Spinal cord (tissue), 10 donors: Measurements from ENCODE around the gene KRTAP10-10. TPM values are rescaled to one million over a fixed set of nuclear protein-coding genes. Genes with fewer than 3 reads are reported as not detected.

ENCODE experiments used
- DNase-seq, 6 donors: peaks; one replicate each; pipeline versions ENCODE4 v3.0.0 to v3.0.0-alpha.2; 2013 to 2015; ENCODE audit warnings: low spot score in 6 of 6, low read depth in 4 of 6
- H3K27ac ChIP-seq: one replicate; pipeline ENCODE4 v1.5.1; 2013; ENCODE audit warnings: low read depth, low read length, control low read depth
- H3K27me3 ChIP-seq: one replicate; pipeline ENCODE4 v1.6.1; 2013; ENCODE audit warnings: low read length; ENCODE audit not compliant: control insufficient read depth, insufficient read depth
- H3K36me3 ChIP-seq: one replicate; pipeline ENCODE4 v1.6.1; 2013; ENCODE audit warnings: low read length; ENCODE audit not compliant: control insufficient read depth, insufficient read depth
- H3K4me1 ChIP-seq: one replicate; pipeline ENCODE4 v1.6.1; 2013; ENCODE audit warnings: low read length; ENCODE audit not compliant: control insufficient read depth, insufficient read depth
- H3K4me3 ChIP-seq: one replicate; pipeline ENCODE4 v1.5.1; 2013; ENCODE audit warnings: low read depth, low read length, control low read depth
- H3K9me3 ChIP-seq: one replicate; pipeline ENCODE4 v1.6.1; 2013; ENCODE audit warnings: low read length; ENCODE audit not compliant: control insufficient read depth, insufficient read depth
- WGBS: methylation state at CpG from one replicate; pipeline ENCODE4 v1.1.5; 2013; ENCODE audit warnings: missing lambda C conversion rate; ENCODE audit not compliant: insufficient coverage; 5-methylcytosine and 5-hydroxymethylcytosine counted together
- polyA plus RNA-seq, 2 donors: library from polyadenylated mRNA; unstranded; fragments of 120-200 nt; gene quantifications; one replicate each; pipeline ENCODE4 v1.2.1, GENCODE V29; 2013; ENCODE audit not compliant: insufficient read length in 2 of 2
- total RNA-seq, 2 donors: library from RNA; depleted of rRNA in 1 of 2; stranded (reverse); fragments of 120-200 nt in 1 of 2; fragments of >200 nt in 1 of 2; gene quantifications; one replicate each; pipeline versions ENCODE4 v1.2.3 to v1.2.4, GENCODE V29; 2013 to 2014
- donor health status: healthy.

Gene KRTAP10-10
- total and polyA plus RNA-seq, 4 donors: not detected

DNA sequence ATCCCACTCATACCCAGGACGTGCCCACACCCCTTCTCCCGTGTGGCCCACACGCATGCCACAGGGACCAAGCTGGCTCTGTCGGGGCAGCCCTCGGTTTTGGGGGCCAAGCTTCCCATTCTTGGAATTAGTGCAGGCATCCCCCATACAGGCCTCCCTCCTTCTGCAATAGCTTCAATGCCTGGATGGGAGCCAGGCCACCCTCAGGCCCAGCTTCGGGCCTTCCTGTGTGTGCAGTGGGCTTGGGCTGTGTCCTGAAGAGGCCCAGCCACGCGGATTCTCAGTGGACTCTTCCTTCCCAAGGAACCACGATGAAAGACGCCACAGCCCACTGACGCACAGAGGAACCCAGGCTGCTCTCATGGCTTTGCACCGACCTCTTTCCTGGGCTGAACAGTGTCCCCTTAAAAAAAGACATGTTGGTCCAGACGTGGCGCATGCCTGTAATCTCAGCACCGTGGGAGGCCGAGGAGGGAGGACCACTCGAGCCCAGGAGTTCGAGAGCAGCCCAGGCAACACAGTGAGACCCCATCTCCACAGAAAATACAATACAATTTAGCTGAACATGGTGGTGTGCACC, 12.5 kb downstream of the KRTAP10-10 start:
- H3K27me3 ChIP-seq: no peaks in the 10 kb centered on the region
- peaks cover 8% of the 10 kb centered on the region for H3K4me1 ChIP-seq
- H3K27ac ChIP-seq: no peak overlapping the region
- DNase-seq: no peak
- H3K36me3 ChIP-seq: no peaks in the 10 kb centered on the region
- no peak overlapping the region for H3K4me3 ChIP-seq
- H3K9me3 ChIP-seq: peaks cover 2% of the 10 kb centered on the region
- 87% methylated on average over 16 of the region's 18 CpGs for WGBS

- DNase-seq: no peak
- Histone ChIP-seq H3K27ac (no peak overlapping the region), H3K4me3 (no peak overlapping the region), H3K4me1 (peaks cover 8% of the 10 kb centered on the region), H3K9me3 (no peaks in the 10 kb centered on the region), H3K27me3 (no peaks in the 10 kb centered on the region), H3K36me3 (no peaks in the 10 kb centered on the region)
- 90% methylated on average over 19 of the region's 20 CpGs for WGBS
These were observed 13.3 kb downstream of the KRTAP10-10 start for GRCh38 chr21:44650265-44650972.

- Histone ChIP-seq H3K27ac (no peak overlapping the region), H3K27me3 (no peaks in the 10 kb centered on the region), H3K4me3 (no peak overlapping the region), H3K4me1 (peaks cover 8% of the 10 kb centered on the region), H3K9me3 (no peaks in the 10 kb centered on the region), H3K36me3 (no peaks in the 10 kb centered on the region)
- no peak for DNase-seq
- WGBS: 94% methylated on average over 9 of the region's 12 CpGs
These were observed 14.0 kb downstream of the KRTAP10-10 start for GRCh38 chr21:44650973-44651675.

GRCh38 chr21:44653123-44653522, 16.0 kb downstream of the KRTAP10-10 start:
- H3K27me3 ChIP-seq: no peaks in the 10 kb centered on the region
- no peaks in the 10 kb centered on the region for H3K4me1 ChIP-seq
- no peak overlapping the region for H3K27ac ChIP-seq
- H3K9me3 ChIP-seq: no peaks in the 10 kb centered on the region
- WGBS: 68% methylated on average over 12 of the region's 14 CpGs
- no peak overlapping the region for H3K4me3 ChIP-seq
- no peak for DNase-seq
- no peaks in the 10 kb centered on the region for H3K36me3 ChIP-seq

DNA sequence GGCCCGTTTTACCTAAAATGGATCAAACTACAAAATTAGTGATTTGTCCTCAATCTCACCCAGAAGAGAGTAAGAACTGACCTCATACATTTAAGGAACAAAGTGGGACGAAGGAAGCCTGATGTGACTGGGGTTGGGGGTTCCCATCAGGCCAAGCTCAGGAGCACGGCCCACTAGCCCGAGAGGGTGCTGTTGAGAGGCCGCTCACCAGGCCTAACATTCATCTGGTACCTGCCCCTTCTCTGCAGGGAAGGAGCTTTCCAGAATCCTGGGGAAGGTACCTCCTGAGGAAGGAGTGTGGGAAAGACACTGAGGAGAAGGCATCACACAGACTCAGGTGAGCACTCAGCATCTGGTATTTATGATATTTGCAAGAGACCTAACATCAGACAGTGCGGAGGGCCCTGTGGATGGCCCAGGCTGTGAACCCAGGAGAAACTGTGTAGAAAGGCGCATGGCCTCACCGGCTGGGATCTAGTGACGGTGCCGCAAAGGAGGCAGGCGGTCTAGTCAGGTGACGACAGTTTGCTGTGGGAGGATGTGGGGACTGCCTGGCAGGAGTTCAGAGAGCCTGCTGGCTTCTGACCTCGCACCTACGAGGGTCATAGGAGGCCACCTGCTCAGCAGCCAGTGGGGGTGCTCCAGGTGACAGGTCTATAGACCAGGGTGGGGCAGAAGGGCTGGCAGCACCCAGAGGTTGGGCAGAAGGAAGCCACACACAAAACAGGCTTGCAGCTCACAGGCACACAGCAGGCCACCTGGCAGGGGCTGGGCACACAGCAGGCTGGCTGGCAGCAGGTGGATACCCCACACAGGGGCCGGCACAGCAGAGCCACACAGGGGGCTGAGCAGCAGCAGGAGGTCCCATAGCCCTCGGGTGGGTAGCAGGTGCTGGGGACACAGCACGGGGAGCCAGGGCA, 16.8 kb downstream of the KRTAP10-10 start:
- H3K36me3 ChIP-seq: no peaks in the 10 kb centered on the region
- no peak for DNase-seq
- no peaks in the 10 kb centered on the region for H3K9me3 ChIP-seq
- no peaks in the 10 kb centered on the region for H3K4me1 ChIP-seq
- H3K27ac ChIP-seq: no peak overlapping the region
- H3K27me3 ChIP-seq: no peaks in the 10 kb centered on the region
- 78% methylated on average over 15 of the region's 17 CpGs for WGBS
- H3K4me3 ChIP-seq: no peak overlapping the region

- 63% methylated on average over 5 of the region's 9 CpGs for WGBS
- H3K27ac ChIP-seq: no peak within 1 kb of the TSS
- no peak for DNase-seq
- no peak within 1 kb of the TSS for H3K4me3 ChIP-seq
- no peaks in the 10 kb centered on the region for H3K4me1 ChIP-seq
- H3K27me3 ChIP-seq: no peaks in the 10 kb centered on the region
- no peaks in the 10 kb centered on the region for H3K36me3 ChIP-seq
- no peaks in the 10 kb centered on the region for H3K9me3 ChIP-seq
These were observed 17.5 kb downstream of the KRTAP10-10 start, which contains the start of gene KRTAP12-4 for GRCh38 chr21:44654576-44655175. KRTAP12-4 (minus strand) TSS chr21:44654659; CDS start chr21:44654614, 45 bp downstream.

GRCh38 chr21:44656868-44657267, 19.7 kb downstream of the KRTAP10-10 start:
- Histone ChIP-seq H3K27ac (no peak overlapping the region), H3K36me3 (no peaks in the 10 kb centered on the region), H3K4me3 (no peak overlapping the region), H3K4me1 (no peaks in the 10 kb centered on the region), H3K9me3 (no peaks in the 10 kb centered on the region), H3K27me3 (no peaks in the 10 kb centered on the region)
- no peak for DNase-seq
- 80% methylated on average over 1 of the region's 1 CpG for WGBS

DNA sequence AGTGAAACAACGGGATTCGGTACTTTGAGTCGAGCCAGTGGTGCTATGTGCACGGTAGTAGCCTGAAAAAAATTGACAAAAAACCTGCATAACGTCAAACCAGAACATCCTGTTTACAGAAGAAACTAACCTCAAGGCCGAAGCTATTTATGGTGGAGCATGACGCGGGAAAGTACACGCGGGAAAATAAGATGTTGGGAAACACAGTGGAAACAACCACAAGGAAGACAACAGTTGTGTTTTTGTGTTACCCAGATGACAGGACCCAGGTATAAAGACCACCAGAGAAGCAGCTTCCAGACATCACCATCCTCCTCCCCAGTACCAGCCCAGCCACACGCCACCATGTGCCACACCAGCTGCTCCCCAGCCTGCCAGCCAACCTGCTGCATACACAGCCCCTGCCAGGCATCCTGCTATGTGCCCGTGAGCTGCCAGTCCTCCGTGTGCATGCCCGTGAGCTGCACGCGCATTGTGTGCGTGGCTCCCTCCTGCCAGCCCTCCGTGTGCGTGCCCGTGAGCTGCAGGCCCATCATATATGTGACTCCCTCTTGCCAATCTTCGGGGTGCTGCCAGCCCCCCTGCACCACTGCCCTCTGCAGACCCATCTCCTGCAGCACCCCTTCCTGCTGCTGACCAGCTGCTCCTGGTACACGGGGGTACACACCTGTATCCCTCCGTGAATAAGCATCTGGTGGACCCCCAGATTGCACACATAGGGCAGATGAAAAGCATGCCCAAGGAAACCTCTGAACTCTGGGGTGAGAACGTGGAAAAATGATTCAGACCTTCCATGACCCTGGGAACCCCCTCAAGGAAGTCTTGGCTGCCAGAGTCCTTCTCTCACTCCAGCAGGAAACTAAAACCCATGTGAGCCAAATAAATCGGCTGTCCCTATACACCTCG, 20.7 kb downstream of the KRTAP10-10 start, which contains the start of gene KRTAP12-3:
Gene KRTAP12-3 (plus strand): TSS at position 298 of the 906 bp plus-strand sequence. CDS start 48 bp downstream, at position 346.
- H3K27me3 ChIP-seq: no peaks in the 10 kb centered on the region
- WGBS: 91% methylated on average over 19 of the region's 26 CpGs

More for the DNA sequence above, 20.7 kb downstream of the KRTAP10-10 start, which contains the start of gene KRTAP12-3:
- Histone ChIP-seq H3K4me1 (no peaks in the 10 kb centered on the region), H3K36me3 (no peaks in the 10 kb centered on the region), H3K9me3 (no peaks in the 10 kb centered on the region), H3K27ac (no peak within 1 kb of the TSS), H3K4me3 (no peak within 1 kb of the TSS)
- DNase-seq: no peak
